ENCODE data around the gene SPATA2L.
"Not testable (repeated sequence)": the region's sequence is repeated elsewhere in the genome, so short reads cannot be mapped to it uniquely, and the experiment has no call there.

The SPATA2L gene

GRCh38 chr16:89706518-89707260, 5.2 kb upstream of the SPATA2L start:
- no peak for DNase-seq

- no peak for DNase-seq
These were observed 3.5 kb upstream of the SPATA2L start for GRCh38 chr16:89705006-89705405.

GRCh38 chr16:89704281-89704680, 2.8 kb upstream of the SPATA2L start:
- no peak for DNase-seq

- DNase-seq = peak; percentile 5
These were observed 668 bp downstream of the SPATA2L start for GRCh38 chr16:89700649-89701424.

DNA sequence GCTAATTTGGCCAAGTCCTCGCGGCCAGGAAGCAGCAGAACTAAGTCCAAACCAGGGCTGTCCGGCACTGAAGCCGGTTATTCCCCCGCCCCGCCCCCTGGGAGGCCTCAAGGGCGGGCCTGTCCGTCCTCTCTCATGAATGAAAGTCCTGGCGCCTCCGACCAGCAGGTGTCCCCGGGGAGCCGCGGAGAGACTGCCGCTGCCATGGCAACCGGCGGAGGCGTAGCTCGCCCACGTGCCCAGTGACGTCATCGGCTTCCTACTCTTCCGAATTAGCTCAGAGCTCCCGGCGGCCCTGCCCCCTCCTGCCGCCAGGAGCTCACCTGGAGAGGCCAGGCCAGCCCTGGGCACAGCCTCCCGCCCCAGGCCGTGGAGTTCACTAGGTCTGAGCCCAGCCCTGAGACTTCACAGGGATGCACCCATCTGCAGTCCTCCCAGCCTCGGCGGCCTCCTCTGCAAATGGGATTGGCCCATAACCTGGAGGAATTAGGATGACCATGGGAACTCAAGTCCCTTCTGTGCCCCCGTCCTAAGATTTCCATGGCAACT, 1.3 kb downstream of the SPATA2L start:
- peak; percentile 96 for DNase-seq

- DNase-seq = not testable (repeated sequence)
These were observed 1.8 kb downstream of the SPATA2L start for GRCh38 chr16:89699629-89700099.

GRCh38 chr16:89698717-89699116, 2.8 kb downstream of the SPATA2L start:
- not testable (repeated sequence) for DNase-seq

DNA sequence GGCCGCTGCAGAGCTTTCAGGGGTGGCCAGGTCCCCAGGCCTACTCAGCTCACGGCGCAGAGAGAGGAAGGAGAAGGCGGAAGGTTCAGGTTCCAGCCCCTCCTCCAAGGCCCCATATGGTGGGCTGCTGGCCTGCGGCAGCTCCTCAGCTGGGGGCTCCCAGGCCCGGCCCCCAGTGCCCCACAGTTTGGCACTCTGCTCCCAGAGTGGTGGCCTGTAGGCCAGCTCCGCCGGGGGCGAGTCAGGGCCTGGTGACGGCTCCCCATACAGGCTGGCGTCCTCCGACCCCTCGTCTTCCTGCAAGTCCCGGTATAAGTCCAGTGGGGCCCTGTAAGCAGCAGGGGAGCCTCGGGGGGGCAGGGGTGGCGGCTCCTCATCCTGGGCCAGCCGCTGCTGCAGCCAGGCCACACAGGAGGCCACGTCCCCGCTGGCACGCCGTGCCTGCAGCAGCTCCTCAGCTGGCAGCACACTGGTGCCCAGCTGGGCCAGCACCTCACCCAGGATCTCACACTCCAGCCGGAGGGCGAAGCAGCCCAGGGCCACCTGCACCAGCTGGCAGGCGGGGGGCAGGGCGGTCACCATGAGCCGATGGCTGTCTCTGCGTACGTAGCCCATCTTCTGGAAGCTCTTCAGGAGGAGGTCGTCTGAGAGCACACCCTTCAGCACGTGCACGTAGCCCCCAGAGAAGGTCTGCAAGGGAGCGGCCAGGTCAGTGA, 3.7 kb downstream of the SPATA2L start:
- DNase-seq = no peak

- no peak for DNase-seq
These were observed 4.3 kb downstream of the SPATA2L start for GRCh38 chr16:89697161-89697615.

GRCh38 chr16:89696670-89697128, 4.8 kb downstream of the SPATA2L start:
- DNase-seq = no peak

- DNase-seq = no peak
These were observed 5.4 kb downstream of the SPATA2L start for GRCh38 chr16:89695875-89696669.

DNA sequence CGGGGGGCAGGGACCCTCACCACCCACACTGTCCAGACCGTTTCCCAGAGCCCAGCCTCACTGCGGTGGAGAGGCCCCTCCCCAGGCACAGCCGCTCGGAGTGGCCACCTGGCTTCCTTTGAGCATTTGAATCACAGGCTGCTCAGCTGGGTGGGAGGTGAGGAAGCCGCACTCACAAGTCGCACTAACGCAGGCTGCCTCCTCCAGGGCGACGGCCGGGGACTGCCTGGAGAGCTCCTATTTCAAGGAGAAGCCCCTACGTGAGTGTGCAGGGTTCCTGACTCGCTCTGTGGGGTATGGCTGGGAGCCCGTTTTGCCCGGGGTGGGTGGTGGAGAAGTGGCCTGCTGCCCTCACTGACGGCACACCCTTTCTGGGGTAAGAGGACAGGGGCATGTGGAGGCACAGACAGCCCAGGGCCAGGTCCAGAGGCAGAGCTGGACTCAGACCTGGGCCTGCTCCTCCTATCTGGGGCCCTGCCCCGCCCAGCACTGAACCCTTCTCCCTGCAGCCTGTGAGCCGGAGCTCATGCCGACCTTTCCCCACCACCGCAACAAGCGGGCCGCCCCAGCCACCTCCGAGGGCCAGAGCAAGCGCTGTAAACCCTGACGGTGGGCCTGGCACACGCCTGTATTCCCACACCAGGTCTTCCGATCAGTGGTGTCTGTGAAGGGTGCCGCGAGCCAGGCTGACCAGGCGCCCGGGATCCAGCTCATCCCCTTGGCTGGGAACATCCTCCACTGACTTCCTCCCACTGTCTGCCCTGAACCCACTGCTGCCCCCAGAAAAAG, 6.2 kb downstream of the SPATA2L start:
- no peak for DNase-seq

- not testable (repeated sequence) for DNase-seq
These were observed 6.8 kb downstream of the SPATA2L start for GRCh38 chr16:89694784-89695085.

DNA sequence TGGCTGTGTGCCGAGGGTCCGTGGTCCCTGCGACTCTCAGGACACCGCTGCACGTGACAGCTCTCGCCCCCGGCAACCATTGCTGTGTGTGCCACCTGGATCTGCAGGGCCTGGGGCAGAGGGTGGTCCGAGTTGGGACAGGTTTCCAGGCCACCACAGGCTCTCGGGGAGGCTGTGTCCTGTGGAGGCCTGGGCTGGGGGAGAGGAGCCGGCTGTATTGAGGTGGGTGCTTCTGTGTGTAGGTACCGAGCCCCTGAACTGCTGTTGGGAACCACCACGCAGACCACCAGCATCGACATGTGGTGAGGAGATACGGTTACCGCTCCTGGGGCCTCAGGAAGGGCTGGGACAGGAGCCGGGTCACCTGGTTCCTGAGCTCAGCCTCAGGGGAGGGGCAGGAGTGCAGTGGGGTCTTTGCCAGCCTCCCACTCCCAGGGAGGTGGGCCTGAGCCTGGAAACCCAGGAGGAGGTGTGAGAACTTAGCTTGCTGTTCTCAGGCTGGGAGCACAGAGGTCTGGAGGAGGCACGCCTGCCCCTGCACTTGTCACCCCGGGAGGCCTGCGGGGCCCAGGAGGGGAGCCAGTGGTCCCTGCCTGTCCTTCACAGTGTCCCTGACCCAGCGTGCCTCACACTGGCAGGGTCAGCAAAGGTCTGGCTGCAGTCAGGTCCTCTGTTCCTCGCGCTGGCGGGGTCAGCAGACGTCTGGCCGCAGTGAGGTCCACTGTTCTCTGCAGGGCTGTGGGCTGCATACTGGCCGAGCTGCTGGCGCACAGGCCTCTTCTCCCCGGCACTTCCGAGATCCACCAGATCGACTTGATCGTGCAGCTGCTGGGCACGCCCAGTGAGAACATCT, 7.3 kb downstream of the SPATA2L start:
- DNase-seq = no peak

DNA sequence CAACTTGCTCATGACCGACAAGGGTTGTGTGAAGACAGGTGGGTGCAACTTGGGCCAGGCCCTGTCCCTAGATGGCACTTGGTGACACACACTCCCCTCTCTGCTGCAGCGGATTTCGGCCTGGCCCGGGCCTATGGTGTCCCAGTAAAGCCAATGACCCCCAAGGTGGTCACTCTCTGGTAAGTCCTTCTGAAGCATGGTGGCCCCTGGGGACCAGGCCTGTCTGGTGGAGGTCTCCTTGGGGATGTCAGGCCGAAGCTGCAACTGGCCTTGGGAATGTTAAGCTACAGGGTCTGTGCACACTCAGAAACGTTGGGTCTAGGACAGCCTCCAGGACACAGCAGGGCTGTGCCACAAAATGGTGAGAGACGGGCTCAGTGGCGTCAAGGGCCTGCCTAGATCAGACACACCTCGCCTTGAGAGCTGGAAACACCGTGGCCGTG, 8.2 kb downstream of the SPATA2L start:
- DNase-seq = no peak

DNA sequence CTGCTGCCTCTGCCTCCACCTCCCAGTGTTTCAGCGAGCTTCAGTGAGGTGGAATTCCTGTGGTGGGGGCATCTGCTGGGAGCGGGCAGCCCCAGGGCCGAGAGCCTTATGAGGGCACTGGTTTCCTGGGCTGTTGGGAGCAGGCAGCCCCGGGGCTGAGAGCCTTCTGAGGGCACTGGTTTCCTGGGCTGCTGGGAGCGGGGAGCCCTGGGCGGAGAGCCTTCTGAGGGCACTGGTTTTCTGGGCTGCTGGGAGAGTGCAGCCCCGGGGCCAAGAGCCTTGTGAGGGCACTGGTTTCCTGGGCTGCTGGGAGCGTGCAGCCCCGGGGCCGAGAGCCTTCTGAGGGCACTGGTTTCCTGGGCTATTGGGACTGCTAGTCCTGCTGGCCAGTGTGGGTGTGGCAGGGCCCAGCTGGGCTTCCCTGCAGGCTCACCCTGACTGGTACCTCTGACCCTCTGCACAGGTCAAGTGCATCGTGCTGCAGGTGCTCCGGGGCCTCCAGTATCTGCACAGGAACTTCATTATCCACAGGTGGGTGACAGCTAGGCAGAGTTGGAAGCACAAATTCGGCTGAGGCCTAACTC, 9.4 kb downstream of the SPATA2L start:
- DNase-seq = no peak

GRCh38 chr16:89691231-89691985, 10.1 kb downstream of the SPATA2L start:
- DNase-seq = no peak

GRCh38 chr16:89690392-89690901, 11.1 kb downstream of the SPATA2L start:
- no peak for DNase-seq

DNA sequence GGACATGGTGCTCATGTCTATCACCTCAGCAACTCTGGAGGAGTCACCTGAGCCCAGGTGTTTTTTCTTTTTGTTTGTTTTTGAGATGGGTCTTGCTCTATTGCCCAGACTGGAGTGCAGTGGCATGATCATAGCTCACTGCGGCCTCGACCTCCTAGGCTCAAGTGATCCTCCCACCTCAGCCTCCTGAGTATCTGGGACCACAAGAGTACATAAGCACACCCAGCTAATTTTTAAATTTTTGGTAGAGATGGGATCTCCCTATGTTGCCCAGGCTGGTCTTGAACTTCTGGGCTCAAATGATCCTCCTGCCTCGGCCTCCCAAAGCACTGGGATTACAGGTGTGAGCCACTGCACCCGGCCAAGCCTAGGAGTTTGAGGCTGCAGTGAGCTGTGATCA, 11.9 kb downstream of the SPATA2L start:
- not testable (repeated sequence) for DNase-seq
